Stromal cell of bone marrow (primary cell): ENCODE measurements around the gene SLCO3A1.

Experiments
- DNase-seq: peaks from one replicate; pipeline ENCODE4 v3.0.0-alpha.2; 2012; ENCODE audit warnings: low read depth

SLCO3A1 gene

GRCh38 chr15:92071045-92071634 lies 217.6 kb downstream of the SLCO3A1 start:
- DNase-seq: no peak

- DNase-seq: no peak
These were observed 219.7 kb downstream of the SLCO3A1 start for GRCh38 chr15:92073044-92073785.

- no peak for DNase-seq
These were observed 220.6 kb downstream of the SLCO3A1 start for GRCh38 chr15:92074101-92074500.

GRCh38 chr15:92074646-92075045 lies 221.1 kb downstream of the SLCO3A1 start:
- DNase-seq: peak; percentile 40

GRCh38 chr15:92075764-92076163 lies 222.3 kb downstream of the SLCO3A1 start:
- no peak for DNase-seq

GRCh38 chr15:92076541-92076940 lies 223.0 kb downstream of the SLCO3A1 start:
- no peak for DNase-seq

- DNase-seq: peak; percentile 51
These were observed 224.0 kb downstream of the SLCO3A1 start for GRCh38 chr15:92077353-92078085.

GRCh38 chr15:92078270-92078669 lies 224.8 kb downstream of the SLCO3A1 start:
- DNase-seq: no peak

- DNase-seq: no peak
These were observed 225.5 kb downstream of the SLCO3A1 start for GRCh38 chr15:92079047-92079446.

- DNase-seq: no peak
These were observed 226.2 kb downstream of the SLCO3A1 start for GRCh38 chr15:92079647-92080255.

- peak; percentile 53 for DNase-seq
These were observed 228.7 kb downstream of the SLCO3A1 start for GRCh38 chr15:92082006-92082843.

- DNase-seq: no peak
These were observed 229.7 kb downstream of the SLCO3A1 start for GRCh38 chr15:92083190-92083589.

GRCh38 chr15:92087211-92087610 lies 233.7 kb downstream of the SLCO3A1 start:
- no peak for DNase-seq

GRCh38 chr15:92091155-92091734 lies 237.7 kb downstream of the SLCO3A1 start:
- DNase-seq: no peak

- no peak for DNase-seq
These were observed 239.0 kb downstream of the SLCO3A1 start for GRCh38 chr15:92092289-92093105.

GRCh38 chr15:92095693-92096092 lies 242.2 kb downstream of the SLCO3A1 start:
- DNase-seq: no peak

GRCh38 chr15:92097474-92098178 lies 244.1 kb downstream of the SLCO3A1 start:
- no peak for DNase-seq

- no peak for DNase-seq
These were observed 245.4 kb downstream of the SLCO3A1 start for GRCh38 chr15:92098869-92099268.

- DNase-seq: no peak
These were observed 246.8 kb downstream of the SLCO3A1 start for GRCh38 chr15:92100301-92100700.

- DNase-seq: no peak
These were observed 247.2 kb downstream of the SLCO3A1 start for GRCh38 chr15:92100751-92101150.
